Calu3 (cell line): ENCODE measurements around the gene HDAC7. TPM values are rescaled to one million over a fixed set of nuclear protein-coding genes. Genes with fewer than 3 reads are reported as not detected.
"Not testable (repeated sequence)": the region's sequence is repeated elsewhere in the genome, so short reads cannot be mapped to it uniquely, and the experiment has no call there.

Experiments
- BruUV-seq: library from RNA; stranded (reverse); fragments of 400-500 nt; replicated peaks from 2 replicates; lab custom pipeline; 2021; lab: Mats Ljungman, UMichigan
- CTCF ChIA-PET: fragments of 300-600 bp; sonication (Branson Sonifier 250); formaldehyde crosslinking; loops from one replicate; lab custom pipeline; 2022; ENCODE audit warnings: antibody characterized with exemption; lab: Charles Lee
- DNase-seq: peaks from one replicate; pipeline ENCODE4 v3.0.0; 2022
- H3K27ac Mint-ChIP-seq: one replicate; pipeline ENCODE4 v1.8.0; 2022; ENCODE audit warnings: mixed read lengths; ENCODE audit not compliant: unreplicated experiment
- H3K27me3 Mint-ChIP-seq: one replicate; pipeline ENCODE4 v1.8.0; 2022; ENCODE audit warnings: mixed read lengths; ENCODE audit not compliant: unreplicated experiment
- H3K36me3 Mint-ChIP-seq: one replicate; pipeline ENCODE4 v1.8.0; 2022; ENCODE audit warnings: mild to moderate bottlenecking, moderate library complexity, mixed read lengths; ENCODE audit not compliant: insufficient read depth, unreplicated experiment
- H3K4me1 Mint-ChIP-seq: one replicate; pipeline ENCODE4 v1.8.0; 2022; ENCODE audit warnings: mild to moderate bottlenecking, low read depth, mixed read lengths; ENCODE audit not compliant: unreplicated experiment
- H3K4me3 Mint-ChIP-seq: one replicate; pipeline ENCODE4 v1.8.0; 2022; ENCODE audit warnings: mild to moderate bottlenecking, low read depth, moderate library complexity, mixed read lengths; ENCODE audit not compliant: unreplicated experiment
- H3K9me3 Mint-ChIP-seq: one replicate; pipeline ENCODE4 v1.8.0; 2022; ENCODE audit warnings: low read depth, mixed read lengths; ENCODE audit not compliant: unreplicated experiment
- CTCF ChIP-seq: fragments of 200-600 bp; IDR thresholded peaks from one replicate; pipeline ENCODE4 v1.8.0; 2022; ENCODE audit warnings: antibody characterized with exemption; ENCODE audit not compliant: unreplicated experiment
- intact Hi-C: fragments of 100-400 bp; cut with micrococcal nuclease; formaldehyde crosslinking; loops from one replicate; pipeline ENCODE4 v1.10.0; 2022; ENCODE audit not compliant: unreplicated experiment
- total RNA-seq: library from RNA; stranded (reverse); gene quantifications from 2 replicates; pipeline ENCODE4 v1.2.3, GENCODE V29; 2022

The HDAC7 gene
- total RNA-seq, 1 experiment from 2014 or later: 41.8 TPM

GRCh38 chr12:47843226-47843980 lies 23.7 kb upstream of the HDAC7 start:
- DNase-seq: no peak
- no peaks in the 10 kb centered on the region for H3K9me3 Mint-ChIP-seq
- BruUV-seq: no TSS peak
- no peak for TF ChIP-seq CTCF
- intact Hi-C loops: no loop called here
- H3K4me3 Mint-ChIP-seq: no peak overlapping the region
- no peaks in the 10 kb centered on the region for H3K36me3 Mint-ChIP-seq
- CTCF ChIA-PET: no interaction called here
- no peak overlapping the region for H3K27ac Mint-ChIP-seq
- peaks cover 12% of the 10 kb centered on the region for H3K27me3 Mint-ChIP-seq
- H3K4me1 Mint-ChIP-seq: no peaks in the 10 kb centered on the region

- CTCF ChIA-PET, intact Hi-C loops, BruUV-seq: not testable (repeated sequence)
Measured at GRCh38 chr12:47842543-47842942, 22.8 kb upstream of the HDAC7 start.

GRCh38 chr12:47841910-47842309 lies 22.2 kb upstream of the HDAC7 start:
- Mint-ChIP-seq H3K36me3 (peaks cover 5% of the 10 kb centered on the region), H3K9me3 (no peaks in the 10 kb centered on the region), H3K27ac (no peak overlapping the region), H3K4me1 (no peaks in the 10 kb centered on the region), H3K4me3 (no peak overlapping the region), H3K27me3 (peaks cover 12% of the 10 kb centered on the region)
- BruUV-seq: no TSS peak
- TF ChIP-seq CTCF: no peak
- CTCF ChIA-PET: no interaction called here
- intact Hi-C loops: no loop called here
- no peak for DNase-seq

More at GRCh38 chr12:47842543-47842942, 22.8 kb upstream of the HDAC7 start:
- not testable (repeated sequence) for H3K36me3 Mint-ChIP-seq, H3K9me3 Mint-ChIP-seq, DNase-seq, H3K4me3 Mint-ChIP-seq, H3K27ac Mint-ChIP-seq, H3K4me1 Mint-ChIP-seq
- peaks cover 12% of the 10 kb centered on the region for H3K27me3 Mint-ChIP-seq

- no peak for TF ChIP-seq CTCF
- no peak overlapping the region for H3K4me3 Mint-ChIP-seq
- BruUV-seq: no TSS peak
- H3K4me1 Mint-ChIP-seq: peaks cover 2% of the 10 kb centered on the region
- CTCF ChIA-PET: no interaction called here
- peaks cover 5% of the 10 kb centered on the region for H3K36me3 Mint-ChIP-seq
- peaks cover 12% of the 10 kb centered on the region for H3K27me3 Mint-ChIP-seq
- no peak for DNase-seq
- H3K27ac Mint-ChIP-seq: no peak overlapping the region
- no peaks in the 10 kb centered on the region for H3K9me3 Mint-ChIP-seq
- intact Hi-C loops: no loop called here
Measured at GRCh38 chr12:47841501-47841900, 21.8 kb upstream of the HDAC7 start.

GRCh38 chr12:47840571-47840970 lies 20.9 kb upstream of the HDAC7 start:
- H3K4me1 Mint-ChIP-seq: peaks cover 11% of the 10 kb centered on the region
- CTCF ChIA-PET: interaction anchor here (0.6 to 1.3 kb wide), 2 partner anchors 9 to 28 kb away, joined by 3 to 4 read pairs; no protein-coding TSS in a partner anchor
- TF ChIP-seq CTCF: no peak
- H3K27me3 Mint-ChIP-seq: peaks cover 12% of the 10 kb centered on the region
- no peak overlapping the region for H3K4me3 Mint-ChIP-seq
- H3K36me3 Mint-ChIP-seq: peaks cover 5% of the 10 kb centered on the region
- no peaks in the 10 kb centered on the region for H3K9me3 Mint-ChIP-seq
- H3K27ac Mint-ChIP-seq: no peak overlapping the region
- no peak for DNase-seq
- BruUV-seq: no TSS peak
- intact Hi-C loops: no loop called here
